ENCODE results near the gene LAD1. TPM values are rescaled to one million over a fixed set of nuclear protein-coding genes. Genes with fewer than 3 reads are reported as not detected.

LAD1 gene
- total and polyA plus RNA-seq, 2 of the 13 experiments (the other 11 are each of a cell fraction or from before 2014, with no cell fraction given) = 10.8 to 65.6 TPM

DNA sequence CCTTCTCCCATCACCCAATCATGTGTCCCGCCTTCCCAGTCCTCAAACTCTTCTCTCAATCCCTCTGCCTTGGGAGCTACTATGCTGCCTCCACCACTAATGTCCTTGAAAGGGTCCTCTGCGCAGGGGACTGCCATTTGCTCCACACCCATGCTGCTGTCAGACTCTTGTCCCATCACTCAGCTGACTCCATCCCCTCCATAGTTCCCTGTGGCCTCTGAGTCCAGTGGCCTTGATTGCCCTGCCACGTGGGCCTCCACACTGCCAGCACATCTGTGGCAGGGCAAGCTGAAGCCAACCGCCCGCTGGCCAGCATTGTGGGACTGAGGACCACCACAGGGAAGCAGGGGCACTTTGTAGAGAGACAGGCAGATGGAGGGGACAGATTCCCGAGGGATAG, 20.3 kb downstream of the LAD1 start:
- TF ChIP-seq STAG1 (CRISPR knock-in tag; IDR thresholded peaks at IDR 0.05) (no peak), TP53 (CRISPR knock-in tag; conservative IDR thresholded peaks at IDR 0.05) (no peak), AKAP8 (CRISPR knock-in tag; IDR thresholded peaks at IDR 0.05) (0 out of 2 replicates have a peak, but pooled peaks have one; percentile 23), POLR2A (IDR thresholded peaks at IDR 0.05; ENCODE audit: insufficient read depth in 1 of 2, low read depth in 2 of 2, low read length in 2 of 2) (peak in 1 of 2 experiments; percentile 14; a peak in 2 of 4 replicates), AGO2 (optimal IDR thresholded peaks at IDR 0.05; ENCODE audit: low read depth, low read length) (peak; percentile 47), PAF1 (CRISPR knock-in tag; IDR thresholded peaks at IDR 0.05) (0 out of 2 replicates have a peak, but pooled peaks have one; percentile 54), AGO1 (IDR thresholded peaks at IDR 0.05; ENCODE audit: low read depth, low read length, poor library complexity, severe bottlenecking) (peak; percentile 78), KDM2A (CRISPR knock-in tag; IDR thresholded peaks at IDR 0.05; ENCODE audit: borderline replicate concordance, low read depth) (peak; percentile 31; the same call in 1 of the 2 replicates)

DNA sequence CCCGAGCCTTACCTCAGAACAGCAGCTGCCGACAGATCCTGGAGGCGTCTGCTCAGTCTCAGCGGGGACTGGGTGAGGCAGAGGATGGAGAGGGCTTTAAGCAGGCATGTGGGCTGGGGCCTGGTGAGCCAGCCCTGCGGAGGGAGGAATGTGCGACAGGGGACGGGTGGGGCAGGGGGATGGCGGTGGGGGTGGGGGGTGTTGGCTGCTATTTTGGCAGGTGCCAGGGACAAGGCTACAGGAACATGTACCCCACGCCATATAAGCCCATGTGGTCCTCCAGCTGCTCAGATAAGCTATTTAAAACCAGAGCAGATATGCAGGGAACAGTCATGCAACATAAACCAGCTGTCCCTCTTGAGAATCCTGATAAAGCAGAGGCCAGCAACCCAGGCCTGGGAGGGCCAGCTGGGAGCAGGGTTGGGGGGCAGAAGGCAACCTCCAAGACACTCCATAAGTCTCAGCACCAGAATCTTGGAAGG, 21.5 kb downstream of the LAD1 start, which contains the start of gene TNNT2:
TNNT2 (minus strand) TSS at position 70 of the 482 bp plus-strand sequence. CDS start 4,426 bp downstream, outside the sequence.
- BruUV-seq (replicated peaks) = no TSS peak
- CTCF ChIA-PET (ENCODE audit: low intra/inter-chr PET ratio, low total read pairs) = interaction anchor here (1.5 kb wide), 1 partner anchor 31 kb away, joined by 5 read pairs; no protein-coding TSS in a partner anchor
- no peak for FAIRE-seq
- no peak for DNase-seq (ENCODE audit: low spot score)
- H3K9me3 ChIP-seq (ENCODE audit: low read length) = no peaks in the 10 kb centered on the region
- H3K4me3 ChIP-seq (replicated peaks in 1 of 3; ENCODE audit: insufficient read depth in 1 of 3, low read depth in 2 of 3, low read length in 3 of 3) = no peak within 1 kb of the TSS
- no peak within 1 kb of the TSS for H2AFZ ChIP-seq (ENCODE audit: low read length)
- POLR2A ChIA-PET = no interaction called here
- ATAC-seq = no peak
- 64% methylated on average over 8 of the region's 9 CpGs for WGBS (ENCODE audit: low lambda C conversion rate)
- peaks cover 0 to 29% of the 10 kb centered on the region in 2 experiments; a peak in 3 of 5 replicates for H3K27me3 ChIP-seq (ENCODE audit: control insufficient read depth in 1 of 2, insufficient read depth in 2 of 2, low read length in 2 of 2)
- H3K79me2 ChIP-seq (ENCODE audit: insufficient read depth, low read length) = no peaks in the 10 kb centered on the region
- in situ Hi-C loops (cut with HindIII; ENCODE audit: extremely low pct_ligation_motif_present, low pct_unique_long_range_greater_than_20kb) (loop anchor here (5.0 kb wide), 1 partner anchor 35 kb away; no protein-coding TSS in a partner anchor), intact Hi-C loops (cut with micrococcal nuclease; ENCODE audit: unreplicated experiment) (loop anchor here (1.0 kb wide), 1 partner anchor 11 kb away; no protein-coding TSS in a partner anchor)
- no peak within 1 kb of the TSS for H3K4me2 ChIP-seq (ENCODE audit: low read depth, low read length)
- H3K36me3 ChIP-seq (replicated peaks in 1 of 2; ENCODE audit: control insufficient read depth in 1 of 2, insufficient read depth in 2 of 2, low read length in 2 of 2) = no peaks in the 10 kb centered on the region
- H3K27ac ChIP-seq (ENCODE audit: extremely low read length, insufficient read depth, low read length) = no peak within 1 kb of the TSS
- H3K4me1 ChIP-seq (ENCODE audit: insufficient read depth, low read length) = no peaks in the 10 kb centered on the region
- no peak within 1 kb of the TSS for H3K9ac ChIP-seq (ENCODE audit: insufficient read depth, low read depth, low read length)
- H4K20me1 ChIP-seq (ENCODE audit: insufficient read depth, low read length) = no peaks in the 10 kb centered on the region
- TF ChIP-seq NR3C1 (CRISPR knock-in tag; IDR thresholded peaks at IDR 0.05) (no peak), CHD4 (IDR thresholded peaks at IDR 0.05; ENCODE audit: borderline replicate concordance, low read length) (no peak), MZF1 (CRISPR knock-in tag; IDR thresholded peaks at IDR 0.05; ENCODE audit: borderline replicate concordance) (no peak), ZSCAN9 (CRISPR knock-in tag; IDR thresholded peaks at IDR 0.05; ENCODE audit: borderline replicate concordance) (no peak), NCOA5 (CRISPR knock-in tag; IDR thresholded peaks at IDR 0.05) (no peak), ETV6 (CRISPR knock-in tag; conservative IDR thresholded peaks at IDR 0.05) (no peak), FOSL2 (CRISPR knock-in tag; IDR thresholded peaks at IDR 0.05) (no peak), ZBTB1 (CRISPR knock-in tag; IDR thresholded peaks at IDR 0.05; ENCODE audit: borderline replicate concordance) (no peak), THRA (CRISPR knock-in tag; IDR thresholded peaks at IDR 0.05; ENCODE audit: borderline replicate concordance) (no peak), SYNCRIP (IDR thresholded peaks at IDR 0.05; ENCODE audit: insufficient read depth, low read depth, low read length) (no peak), U2AF2 (IDR thresholded peaks at IDR 0.05; ENCODE audit: low read depth, low read length) (no peak)

More for the DNA sequence above, 20.3 kb downstream of the LAD1 start:
- in situ Hi-C loops (cut with HindIII; ENCODE audit: extremely low pct_ligation_motif_present, low pct_unique_long_range_greater_than_20kb) = loop anchor here (5.0 kb wide), 1 partner anchor 33 kb away; no protein-coding TSS in a partner anchor
- no peaks in the 10 kb centered on the region for H4K20me1 ChIP-seq (ENCODE audit: insufficient read depth, low read length)
- H3K4me1 ChIP-seq (ENCODE audit: insufficient read depth, low read length) = no peaks in the 10 kb centered on the region
- peaks cover 0 to 17% of the 10 kb centered on the region in 2 experiments; a peak in 3 of 5 replicates for H3K27me3 ChIP-seq (ENCODE audit: control insufficient read depth in 1 of 2, insufficient read depth in 2 of 2, low read length in 2 of 2)
- 82% methylated on average over 6 of the region's 6 CpGs for WGBS (ENCODE audit: low lambda C conversion rate)
- POLR2A ChIA-PET = interaction anchor here (4.1 kb wide), 1 partner anchor 27 kb away, joined by 16 read pairs; no protein-coding TSS in a partner anchor
- H3K9me3 ChIP-seq (ENCODE audit: low read length) = no peaks in the 10 kb centered on the region
- no TSS peak for BruUV-seq (replicated peaks)
- FAIRE-seq = no peak
- CTCF ChIA-PET (ENCODE audit: low intra/inter-chr PET ratio, low total read pairs) = no interaction called here
- H3K79me2 ChIP-seq (ENCODE audit: insufficient read depth, low read length) = no peaks in the 10 kb centered on the region
- H3K27ac ChIP-seq (ENCODE audit: extremely low read length, insufficient read depth, low read length) = no peak overlapping the region
- H2AFZ ChIP-seq (ENCODE audit: low read length) = no peak overlapping the region
- H3K9ac ChIP-seq (ENCODE audit: insufficient read depth, low read depth, low read length) = no peak overlapping the region
- peaks cover 0 to 4% of the 10 kb centered on the region in 2 experiments; a peak in 2 of 5 replicates for H3K36me3 ChIP-seq (replicated peaks in 1 of 2; ENCODE audit: control insufficient read depth in 1 of 2, insufficient read depth in 2 of 2, low read length in 2 of 2)
- ATAC-seq = no peak
- intact Hi-C loops (cut with micrococcal nuclease; ENCODE audit: unreplicated experiment) = loop anchor here (1.0 kb wide), 1 partner anchor 9 kb away; no protein-coding TSS in a partner anchor
- no peak overlapping the region for H3K4me3 ChIP-seq (replicated peaks in 1 of 3; ENCODE audit: insufficient read depth in 1 of 3, low read depth in 2 of 3, low read length in 3 of 3)
- H3K4me2 ChIP-seq (ENCODE audit: low read depth, low read length) = no peak overlapping the region
- no peak for DNase-seq (ENCODE audit: low spot score)

All from HepG2 (cell line).